CD14-positive monocyte (primary cell): ENCODE data around the gene FLRT1. TPM values are rescaled to one million over a fixed set of nuclear protein-coding genes. Genes with fewer than 3 reads are reported as not detected.

Experiments used
- DNase-seq, 3 donors: peaks; one replicate each; pipeline ENCODE4 v3.0.0-alpha.2; 2011 to 2022
- H2AFZ ChIP-seq: 2 replicates; pipeline ENCODE4 v1.6.0; 2012; ENCODE audit warnings: mild to moderate bottlenecking, low read depth, low read length, inconsistent platforms; ENCODE audit not compliant: insufficient read depth, poor library complexity, severe bottlenecking
- H3K27ac ChIP-seq, 2 donors: 1 replicate in 1 of 2; 2 replicates in 1 of 2; pipeline ENCODE4 v1.5.1; 2012 to 2013; ENCODE audit warnings: low read length in 2 of 2, control low read depth in 1 of 2, inconsistent platforms in 1 of 2, low read depth in 1 of 2, mild to moderate bottlenecking in 1 of 2
- H3K27me3 ChIP-seq, 2 donors: one replicate each; pipeline versions ENCODE4 v1.6.0 to v1.6.1; 2011 to 2013; ENCODE audit warnings: low read length in 2 of 2; ENCODE audit not compliant: control insufficient read depth in 2 of 2, insufficient read depth in 2 of 2
- H3K36me3 ChIP-seq, 2 donors: replicated peaks in 1 of 2; 1 replicate in 1 of 2; 2 replicates in 1 of 2; pipeline versions ENCODE4 v1.5.1 to v1.6.1; 2012 to 2013; ENCODE audit warnings: low read length in 2 of 2, control low read depth in 1 of 2, inconsistent platforms in 1 of 2, mild to moderate bottlenecking in 1 of 2; ENCODE audit not compliant: insufficient read depth in 2 of 2, control insufficient read depth in 1 of 2
- H3K4me1 ChIP-seq, 2 donors: 1 replicate in 1 of 2; 2 replicates in 1 of 2; pipeline versions ENCODE4 v1.5.1 to v1.6.1; 2012 to 2013; ENCODE audit warnings: low read length in 2 of 2, control low read depth in 1 of 2, inconsistent platforms in 1 of 2, mild to moderate bottlenecking in 1 of 2, moderate library complexity in 1 of 2; ENCODE audit not compliant: insufficient read depth in 2 of 2, control insufficient read depth in 1 of 2
- H3K4me2 ChIP-seq: replicated peaks from 2 replicates; pipeline ENCODE3; 2012; ENCODE audit warnings: low read length, moderate library complexity, mild to moderate bottlenecking; ENCODE audit not compliant: poor library complexity, severe bottlenecking; ENCODE audit errors: extremely low read depth
- H3K4me3 ChIP-seq, 3 experiments: fragments of 200-600 bp in 1 of 3; sonication (generic) in 1 of 3; replicated peaks in 1 of 3; 1 replicate in 2 of 3; 2 replicates in 1 of 3; pipeline ENCODE4 v1.5.1; 2011 to 2013; ENCODE audit warnings: low read length in 3 of 3, mild to moderate bottlenecking in 3 of 3, control low read depth in 2 of 3, low read depth in 2 of 3, inconsistent platforms in 1 of 3, moderate library complexity in 1 of 3
- H3K79me2 ChIP-seq: 2 replicates; pipeline ENCODE4 v1.6.0; 2012; ENCODE audit warnings: mild to moderate bottlenecking, control low read depth, inconsistent platforms, low read length, moderate library complexity; ENCODE audit not compliant: insufficient read depth
- H3K9ac ChIP-seq: 2 replicates; pipeline ENCODE4 v1.6.0; 2017; ENCODE audit warnings: low read length, mild to moderate bottlenecking; ENCODE audit not compliant: insufficient read depth, poor library complexity, severe bottlenecking
- H3K9me3 ChIP-seq, 2 donors: replicated peaks in 1 of 2; 1 replicate in 1 of 2; 2 replicates in 1 of 2; pipeline versions ENCODE4 v1.5.1 to v1.6.1; 2012 to 2013; ENCODE audit warnings: low read length in 2 of 2, control low read depth in 1 of 2; ENCODE audit not compliant: control insufficient read depth in 1 of 2, insufficient read depth in 1 of 2
- H4K20me1 ChIP-seq: 2 replicates; pipeline ENCODE4 v1.6.0; 2012; ENCODE audit warnings: mild to moderate bottlenecking, low read length, control low read depth, moderate library complexity; ENCODE audit not compliant: insufficient read depth
- H3K27ac Mint-ChIP-seq, 7 donors: one replicate each; pipeline ENCODE4 v1.8.0; 2020; ENCODE audit warnings: mild to moderate bottlenecking in 7 of 7, mixed read lengths in 7 of 7, moderate library complexity in 6 of 7, inconsistent platforms in 2 of 7
- H3K27me3 Mint-ChIP-seq, 3 donors: one replicate each; pipeline ENCODE4 v1.8.0; 2021 to 2022; ENCODE audit warnings: low read depth in 3 of 3, mild to moderate bottlenecking in 3 of 3, mixed read lengths in 3 of 3, moderate library complexity in 3 of 3, inconsistent platforms in 1 of 3
- H3K36me3 Mint-ChIP-seq, 2 donors: one replicate each; pipeline ENCODE4 v1.8.0; 2020; ENCODE audit warnings: mixed read lengths in 2 of 2, inconsistent platforms in 1 of 2, mild to moderate bottlenecking in 1 of 2
- H3K4me1 Mint-ChIP-seq: one replicate; pipeline ENCODE4 v1.8.0; 2020; ENCODE audit warnings: mild to moderate bottlenecking, mixed read lengths
- H3K4me3 Mint-ChIP-seq, 2 donors: one replicate each; pipeline ENCODE4 v1.8.0; 2020; ENCODE audit warnings: mild to moderate bottlenecking in 2 of 2, mixed read lengths in 2 of 2, moderate library complexity in 1 of 2
- H3K9me3 Mint-ChIP-seq, 7 donors: one replicate each; pipeline ENCODE4 v1.8.0; 2020 to 2022; ENCODE audit warnings: mixed read lengths in 7 of 7, mild to moderate bottlenecking in 6 of 7, moderate library complexity in 6 of 7, inconsistent platforms in 2 of 7
- CTCF ChIP-seq: fragments of 200-600 bp; IDR thresholded peaks from one replicate; pipeline ENCODE4 v1.8.0; 2022; ENCODE audit warnings: antibody characterized with exemption, mild to moderate bottlenecking
- WGBS: methylation state at CpG from one replicate; pipeline ENCODE4 v1.1.5; 2013; ENCODE audit warnings: missing lambda C conversion rate; ENCODE audit not compliant: insufficient coverage; 5-methylcytosine and 5-hydroxymethylcytosine counted together
- intact Hi-C, 2 donors: fragments of 100-400 bp; cut with micrococcal nuclease; formaldehyde crosslinking; loops; one replicate each; pipeline versions ENCODE4 v1.15.0 to v1.15.1; 2023
- polyA plus RNA-seq, 3 donors: library from polyadenylated mRNA; depleted of rRNA in 1 of 3; unstranded in 2 of 3; stranded (reverse) in 1 of 3; fragments of 300-500 nt in 2 of 3; fragments of >200 nt in 1 of 3; fragmentation: Illumina TruSeq in 2 of 3; gene quantifications; 1 replicate in 2 of 3; 2 replicates in 1 of 3; pipeline ENCODE4 v1.2.3, GENCODE V29; 2012 to 2021

Gene FLRT1
- polyA plus RNA-seq, 3 donors: not detected

DNA sequence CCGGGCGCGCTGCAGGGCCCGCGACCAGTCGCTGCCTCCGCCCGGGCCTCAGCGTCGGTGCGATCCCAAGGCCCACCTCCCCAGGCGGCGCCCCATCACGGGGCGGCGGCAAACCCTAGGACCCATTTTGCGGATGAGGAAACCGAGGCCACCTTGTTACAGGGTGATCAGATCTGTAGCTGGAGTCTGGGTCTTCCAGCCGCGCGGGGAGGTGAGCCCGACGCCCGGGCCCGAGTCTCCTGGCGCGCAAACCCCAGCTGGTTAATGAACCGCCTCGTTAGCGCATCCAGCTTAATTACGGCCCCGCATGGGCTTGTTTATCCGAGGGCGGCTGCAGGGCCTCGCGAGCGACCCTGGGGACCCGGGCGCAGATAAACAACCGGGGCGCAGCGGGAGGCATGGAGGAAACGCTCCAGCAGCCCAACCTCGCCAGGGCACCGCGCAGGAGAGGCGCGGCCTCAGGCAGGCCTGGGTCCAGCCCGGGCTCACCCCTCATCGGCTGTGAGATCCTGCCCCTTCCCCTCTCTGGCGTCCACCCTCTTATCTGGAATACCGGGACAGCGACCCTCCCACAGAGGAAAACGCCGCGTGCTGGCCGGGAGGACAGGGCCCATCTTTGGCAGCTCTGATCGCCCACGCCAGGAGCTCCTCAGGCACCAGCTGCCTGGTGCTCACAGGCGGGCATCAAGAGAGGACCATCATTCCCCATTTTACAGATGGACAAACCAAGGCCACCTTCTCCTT, 34.8 kb upstream of the FLRT1 start:
- Mint-ChIP-seq H3K27ac (peak overlapping the region in 1 of 7 donors; percentile 65), H3K9me3 (peaks cover 0 to 10% (median 3%) of the 10 kb centered on the region in 7 donors), H3K27me3 (peaks cover 51 to 71% (median 53%) of the 10 kb centered on the region in 3 donors), H3K36me3 (peaks cover 26 to 27% of the 10 kb centered on the region in 2 donors), H3K4me1 (peaks cover 38% of the 10 kb centered on the region), H3K4me3 (peak overlapping the region in 1 of 2 donors; percentile 61)
- DNase-seq: no peak
- H3K79me2 ChIP-seq: no peaks in the 10 kb centered on the region
- peak overlapping the region; percentile 35 for H2AFZ ChIP-seq
- peak overlapping the region in 2 of 3 experiments; percentile 17 to 68 for H3K4me3 ChIP-seq
- H4K20me1 ChIP-seq: peaks cover 42% of the 10 kb centered on the region
- peaks cover 15 to 59% of the 10 kb centered on the region in 2 donors for H3K27me3 ChIP-seq
- H3K4me1 ChIP-seq: peaks cover 37 to 49% of the 10 kb centered on the region in 2 donors
- H3K9me3 ChIP-seq: peaks cover 0 to 5% of the 10 kb centered on the region in 2 donors
- WGBS: 6% methylated on average over 54 of the region's 60 CpGs
- peak; percentile 56 for TF ChIP-seq CTCF
- H3K4me2 ChIP-seq: peak overlapping the region; percentile 81
- no peak overlapping the region for H3K27ac ChIP-seq
- peaks cover 26% of the 10 kb centered on the region in 2 donors for H3K36me3 ChIP-seq
- H3K9ac ChIP-seq: peak overlapping the region; percentile 8
- intact Hi-C loops: loop anchor here (2.0 kb wide), 1 partner anchor 148 kb away; no protein-coding TSS in a partner anchor

GRCh38 chr11:64001484-64002420, 34.0 kb upstream of the FLRT1 start:
- Mint-ChIP-seq H3K4me1 (peaks cover 40% of the 10 kb centered on the region), H3K36me3 (peaks cover 18 to 19% of the 10 kb centered on the region in 2 donors), H3K9me3 (peaks cover 0 to 10% (median 3%) of the 10 kb centered on the region in 7 donors), H3K27ac (no peak overlapping the region), H3K4me3 (peak overlapping the region in 1 of 2 donors; percentile 61), H3K27me3 (peaks cover 59 to 79% (median 59%) of the 10 kb centered on the region in 3 donors)
- H3K4me3 ChIP-seq: no peak overlapping the region
- no peak for TF ChIP-seq CTCF
- H3K4me2 ChIP-seq: no peak overlapping the region
- peaks cover 18% of the 10 kb centered on the region in 2 donors for H3K36me3 ChIP-seq
- H3K27me3 ChIP-seq: peaks cover 15 to 67% of the 10 kb centered on the region in 2 donors
- peaks cover 34% of the 10 kb centered on the region for H4K20me1 ChIP-seq
- H3K9me3 ChIP-seq: peaks cover 0 to 5% of the 10 kb centered on the region in 2 donors
- H3K9ac ChIP-seq: no peak overlapping the region
- 22% methylated on average over 10 of the region's 23 CpGs for WGBS
- H3K27ac ChIP-seq: no peak overlapping the region
- H3K79me2 ChIP-seq: no peaks in the 10 kb centered on the region
- no peak overlapping the region for H2AFZ ChIP-seq
- peaks cover 39 to 52% of the 10 kb centered on the region in 2 donors for H3K4me1 ChIP-seq
- intact Hi-C loops: loop anchor here (2.0 kb wide), 1 partner anchor 147 kb away; no protein-coding TSS in a partner anchor
- DNase-seq: no peak
